HG03521 (cell line): ENCODE data around the gene RRH.

Experiments
- ATAC-seq: cut with Tn5 transposase; IDR thresholded peaks from one replicate; pipeline ENCODE4 v1.9.1; 2021; ENCODE audit warnings: mild to moderate bottlenecking, moderate library complexity; ENCODE audit not compliant: unreplicated experiment

RRH gene

GRCh38 chr4:109879636-109880314 is 52.0 kb downstream of the RRH start:
- no peak for ATAC-seq

- no peak for ATAC-seq
Observed at GRCh38 chr4:109886303-109886702, 58.5 kb downstream of the RRH start.

- no peak for ATAC-seq
Observed at GRCh38 chr4:109887071-109887470, 59.3 kb downstream of the RRH start.

- no peak for ATAC-seq
Observed at GRCh38 chr4:109890076-109890475, 62.3 kb downstream of the RRH start.
